Neural cell (in vitro differentiated cells): ENCODE data around the gene OR6X1. TPM values are rescaled to one million over a fixed set of nuclear protein-coding genes. Genes with fewer than 3 reads are reported as not detected.

Experiments
- H2AFZ ChIP-seq: fragments of 200-600, 300-800 bp; sonication (generic), shearing (Covaris generic); 2 replicates; pipeline ENCODE4 v1.6.0; 2014; ENCODE audit warnings: low read depth, mild to moderate bottlenecking, antibody characterized with exemption, low read length, moderate library complexity
- H3F3A ChIP-seq: fragments of 200-600 bp; shearing (Covaris generic); 2 replicates; pipeline ENCODE4 v1.6.1; 2016; ENCODE audit warnings: mild to moderate bottlenecking, moderate library complexity, mixed read lengths, antibody characterized with exemption, low read length; ENCODE audit not compliant: insufficient read depth, poor library complexity, severe bottlenecking
- H3K27ac ChIP-seq: fragments of 200-600, 300-800 bp; sonication (generic), shearing (Covaris generic); 2 replicates; pipeline ENCODE4 v1.5.1; 2014; ENCODE audit warnings: mild to moderate bottlenecking, low read length, moderate library complexity
- H3K27me3 ChIP-seq: fragments of 300-800, 200-600 bp; sonication (generic), shearing (Covaris generic); 2 replicates; pipeline ENCODE4 v1.6.0; 2014; ENCODE audit warnings: mild to moderate bottlenecking, low read depth, low read length, moderate library complexity; ENCODE audit not compliant: insufficient read depth
- H3K36me3 ChIP-seq: fragments of 300-800, 200-600 bp; sonication (generic), shearing (Covaris generic); 2 replicates; pipeline ENCODE4 v1.5.1; 2014; ENCODE audit warnings: mild to moderate bottlenecking, antibody characterized with exemption, low read length, moderate library complexity; ENCODE audit not compliant: insufficient read depth
- H3K4me2 ChIP-seq: fragments of 300-800, 200-600 bp; sonication (generic), shearing (Covaris generic); 2 replicates; pipeline ENCODE4 v1.6.0; 2014; ENCODE audit warnings: mild to moderate bottlenecking, low read length
- H3K4me3 ChIP-seq: fragments of 300-800, 200-600 bp; sonication (generic), shearing (Covaris generic); 2 replicates; pipeline ENCODE4 v1.5.1; 2014; ENCODE audit warnings: mild to moderate bottlenecking, low read length, moderate library complexity
- H3K79me2 ChIP-seq: fragments of 200-600 bp; shearing (Covaris generic); replicated peaks from 2 replicates; pipeline ENCODE4 v1.6.0; 2014; ENCODE audit warnings: mild to moderate bottlenecking, low read length, moderate library complexity; ENCODE audit not compliant: insufficient read depth
- H3K9ac ChIP-seq: fragments of 300-800, 200-600 bp; sonication (generic), shearing (Covaris generic); 2 replicates; pipeline ENCODE4 v1.6.1; 2016; ENCODE audit warnings: mild to moderate bottlenecking, low read length, mixed read lengths
- H3K9me2 ChIP-seq: fragments of 200-600 bp; shearing (Covaris generic); 2 replicates; pipeline ENCODE4 v1.6.1; 2016; ENCODE audit warnings: mild to moderate bottlenecking, low read length, mixed read lengths; ENCODE audit not compliant: insufficient read depth
- H3K9me3 ChIP-seq: fragments of 200-600, 300-800 bp; sonication (generic), shearing (Covaris generic); 2 replicates; pipeline ENCODE4 v1.6.1; 2016; ENCODE audit warnings: mild to moderate bottlenecking, mixed run types, low read length, moderate library complexity, mixed read lengths
- H4K20me1 ChIP-seq: fragments of 200-600 bp; shearing (Covaris generic); 2 replicates; pipeline ENCODE4 v1.6.1; 2016; ENCODE audit warnings: mild to moderate bottlenecking, mixed run types; ENCODE audit not compliant: insufficient read depth
- EP300 ChIP-seq: fragments of 450-650 bp; conservative IDR thresholded peaks from 2 replicates; pipeline ENCODE4 v1.6.1; 2014; ENCODE audit warnings: antibody characterized with exemption, mild to moderate bottlenecking, moderate library complexity; ENCODE audit not compliant: poor library complexity, severe bottlenecking
- EZH2 ChIP-seq: fragments of 200-600, 300-800 bp; shearing (Covaris generic), sonication (generic); IDR thresholded peaks from 2 replicates; pipeline ENCODE4 v1.6.1; 2014; ENCODE audit warnings: antibody characterized with exemption, low read length, borderline replicate concordance, mild to moderate bottlenecking; ENCODE audit not compliant: insufficient read depth, poor library complexity, severe bottlenecking
- MXI1 ChIP-seq: fragments of 450-650 bp; conservative IDR thresholded peaks from 2 replicates; pipeline ENCODE4 v1.6.1; 2014; ENCODE audit warnings: antibody characterized with exemption, mild to moderate bottlenecking; ENCODE audit not compliant: poor library complexity, severe bottlenecking
- POLR2AphosphoS5 ChIP-seq: IDR thresholded peaks from 2 replicates; pipeline ENCODE4 v1.6.1; 2012
- RAD21 ChIP-seq: fragments of 450-650 bp; conservative IDR thresholded peaks from 2 replicates; pipeline ENCODE4 v1.6.1; 2014; ENCODE audit warnings: antibody characterized with exemption, mild to moderate bottlenecking, moderate library complexity
- REST ChIP-seq: IDR thresholded peaks from 2 replicates; pipeline ENCODE4 v1.6.1; 2012; ENCODE audit warnings: borderline replicate concordance
- SMC3 ChIP-seq: fragments of 450-650 bp; conservative IDR thresholded peaks from 2 replicates; pipeline ENCODE4 v1.6.1; 2014; ENCODE audit warnings: antibody characterized with exemption, mild to moderate bottlenecking, moderate library complexity; ENCODE audit not compliant: poor library complexity
- TAF1 ChIP-seq: IDR thresholded peaks from 2 replicates; pipeline ENCODE4 v1.6.1; 2012; ENCODE audit warnings: low read depth
- polyA plus RNA-seq: library from polyadenylated mRNA; depleted of rRNA; stranded (reverse); fragments of >200 nt; gene quantifications from 2 replicates; pipeline ENCODE4 v1.2.3, GENCODE V29; 2014
- TF ChIP-seq, protein P1 (sequence below): fragments of 450-650 bp; IDR thresholded peaks from 2 replicates; pipeline ENCODE4 v1.5.1; 2014; ENCODE audit warnings: antibody characterized with exemption, mild to moderate bottlenecking, moderate library complexity; ENCODE audit not compliant: poor library complexity, severe bottlenecking

The OR6X1 gene
- polyA plus RNA-seq, 1 donor from 2014 or later, result not detected

DNA sequence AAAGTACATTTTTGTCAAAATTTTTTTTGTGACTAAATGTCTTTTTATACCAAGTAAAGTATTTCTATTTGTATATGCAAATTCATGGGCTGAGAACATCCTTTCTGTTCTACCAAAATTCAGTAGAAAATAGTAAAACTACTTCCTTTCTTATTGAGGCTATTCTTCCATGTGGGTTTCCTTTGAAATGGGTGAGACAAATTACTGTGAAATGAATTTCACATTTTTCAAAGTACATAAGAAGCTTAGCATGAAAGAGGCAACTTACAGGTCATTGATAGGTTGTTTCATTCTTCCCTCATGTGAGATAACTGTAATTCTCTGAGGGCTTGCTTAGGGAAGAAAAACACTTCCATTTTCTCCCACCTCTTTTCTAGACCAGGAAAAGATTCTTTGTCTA is 1.0 kb upstream of the OR6X1 start:
- H3K4me3 ChIP-seq, result no peak overlapping the region
- no peak overlapping the region for H3K9ac ChIP-seq
- no peak overlapping the region for H3K27ac ChIP-seq
- TF ChIP-seq MXI1 (no peak), REST (no peak), POLR2AphosphoS5 (no peak), EZH2 (no peak), RAD21 (no peak), EP300 (no peak), SMC3 (no peak)
- TF ChIP-seq, protein P1, sequence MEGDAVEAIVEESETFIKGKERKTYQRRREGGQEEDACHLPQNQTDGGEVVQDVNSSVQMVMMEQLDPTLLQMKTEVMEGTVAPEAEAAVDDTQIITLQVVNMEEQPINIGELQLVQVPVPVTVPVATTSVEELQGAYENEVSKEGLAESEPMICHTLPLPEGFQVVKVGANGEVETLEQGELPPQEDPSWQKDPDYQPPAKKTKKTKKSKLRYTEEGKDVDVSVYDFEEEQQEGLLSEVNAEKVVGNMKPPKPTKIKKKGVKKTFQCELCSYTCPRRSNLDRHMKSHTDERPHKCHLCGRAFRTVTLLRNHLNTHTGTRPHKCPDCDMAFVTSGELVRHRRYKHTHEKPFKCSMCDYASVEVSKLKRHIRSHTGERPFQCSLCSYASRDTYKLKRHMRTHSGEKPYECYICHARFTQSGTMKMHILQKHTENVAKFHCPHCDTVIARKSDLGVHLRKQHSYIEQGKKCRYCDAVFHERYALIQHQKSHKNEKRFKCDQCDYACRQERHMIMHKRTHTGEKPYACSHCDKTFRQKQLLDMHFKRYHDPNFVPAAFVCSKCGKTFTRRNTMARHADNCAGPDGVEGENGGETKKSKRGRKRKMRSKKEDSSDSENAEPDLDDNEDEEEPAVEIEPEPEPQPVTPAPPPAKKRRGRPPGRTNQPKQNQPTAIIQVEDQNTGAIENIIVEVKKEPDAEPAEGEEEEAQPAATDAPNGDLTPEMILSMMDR, result no peak
- H2AFZ ChIP-seq, result no peak overlapping the region
- no peak overlapping the region for H3K4me2 ChIP-seq
- H3K79me2 ChIP-seq, result no peaks in the 10 kb centered on the region
- no peaks in the 10 kb centered on the region for H3K9me3 ChIP-seq
- no peaks in the 10 kb centered on the region for H3K9me2 ChIP-seq
- no peaks in the 10 kb centered on the region for H4K20me1 ChIP-seq
- H3K27me3 ChIP-seq, result no peaks in the 10 kb centered on the region
- H3K36me3 ChIP-seq, result no peaks in the 10 kb centered on the region
- no peaks in the 10 kb centered on the region for H3F3A ChIP-seq

DNA sequence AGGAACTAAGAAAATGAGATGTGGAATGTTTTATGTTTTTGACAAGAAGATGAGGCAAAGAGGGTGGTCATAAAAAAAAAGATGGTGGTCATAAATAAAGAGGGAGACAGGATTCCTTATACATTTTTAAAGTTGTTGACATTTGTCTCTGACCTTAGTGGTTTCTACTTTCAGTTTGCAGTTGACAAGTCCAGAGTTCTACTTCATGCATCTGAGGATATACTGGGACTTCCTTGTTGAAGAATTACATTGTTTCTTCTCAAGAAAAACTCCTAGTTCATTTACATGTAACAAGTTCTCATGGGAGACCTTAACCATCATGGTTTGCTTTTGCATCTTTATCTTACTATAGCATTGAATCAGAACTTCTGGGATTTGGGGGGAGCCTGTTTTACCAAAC is 1.2 kb downstream of the OR6X1 start:
- Histone ChIP-seq H3K9ac (no peak overlapping the region), H4K20me1 (no peaks in the 10 kb centered on the region), H3K27ac (no peak overlapping the region), H3K36me3 (no peaks in the 10 kb centered on the region), H3K9me3 (no peaks in the 10 kb centered on the region), H2AFZ (no peak overlapping the region), H3F3A (no peaks in the 10 kb centered on the region), H3K9me2 (no peaks in the 10 kb centered on the region), H3K4me3 (no peak overlapping the region), H3K79me2 (no peaks in the 10 kb centered on the region), H3K27me3 (no peaks in the 10 kb centered on the region), H3K4me2 (no peak overlapping the region)
- TF ChIP-seq EP300, result no peak
- TF ChIP-seq, protein P1, result no peak
- no peak for TF ChIP-seq SMC3
- no peak for TF ChIP-seq TAF1
- no peak for TF ChIP-seq RAD21
- no peak for TF ChIP-seq POLR2AphosphoS5
